Neural cell (in vitro differentiated cells): ENCODE measurements around the gene KRTCAP2.

Experiments
- EZH2 ChIP-seq: fragments of 200-600, 300-800 bp; shearing (Covaris generic), sonication (generic); IDR thresholded peaks from 2 replicates; pipeline ENCODE4 v1.6.1; 2014; ENCODE audit warnings: antibody characterized with exemption, low read length, borderline replicate concordance, mild to moderate bottlenecking; ENCODE audit not compliant: insufficient read depth, poor library complexity, severe bottlenecking
- MXI1 ChIP-seq: fragments of 450-650 bp; conservative IDR thresholded peaks from 2 replicates; pipeline ENCODE4 v1.6.1; 2014; ENCODE audit warnings: antibody characterized with exemption, mild to moderate bottlenecking; ENCODE audit not compliant: poor library complexity, severe bottlenecking
- TF ChIP-seq, protein P1 (sequence below): fragments of 450-650 bp; IDR thresholded peaks from 2 replicates; pipeline ENCODE4 v1.5.1; 2014; ENCODE audit warnings: antibody characterized with exemption, mild to moderate bottlenecking, moderate library complexity; ENCODE audit not compliant: poor library complexity, severe bottlenecking

DNA sequence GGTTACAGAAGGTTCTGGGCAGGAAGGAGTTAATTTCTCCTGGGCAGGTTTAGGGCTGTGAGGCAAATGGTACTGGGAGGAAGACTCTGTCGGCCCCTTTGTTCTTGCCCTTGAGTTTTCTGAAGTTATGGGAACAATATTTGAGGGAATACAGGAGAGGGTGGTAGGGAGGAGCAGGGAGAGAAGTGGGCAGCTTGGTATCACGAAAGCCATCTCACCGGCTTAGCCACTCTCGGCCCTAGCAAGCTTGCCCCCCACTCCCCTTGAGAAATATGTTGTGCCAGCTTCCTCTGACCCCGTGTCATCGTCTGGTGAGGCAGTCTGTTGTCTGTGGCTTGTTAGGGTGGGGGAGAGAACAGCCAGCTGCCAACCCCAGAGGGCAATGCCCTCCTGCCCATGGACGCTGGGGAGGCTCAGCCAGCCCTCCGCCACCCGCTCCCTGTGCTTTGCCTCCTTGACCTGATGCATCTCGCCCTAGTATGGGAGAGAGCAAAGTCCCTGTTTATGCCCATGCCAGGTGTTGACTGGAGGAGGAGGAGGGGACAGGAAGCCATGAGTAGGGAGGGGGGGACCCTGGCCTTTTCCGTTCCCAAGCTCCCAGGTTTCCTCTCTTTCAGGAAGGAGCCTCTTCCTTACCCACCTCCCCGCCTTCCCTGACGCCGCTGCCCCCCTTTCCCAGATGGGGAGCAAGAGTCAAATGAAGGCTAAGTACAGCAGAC is 44.2 kb downstream of the KRTCAP2 start:
- no peak for TF ChIP-seq EZH2
- TF ChIP-seq, protein P1, sequence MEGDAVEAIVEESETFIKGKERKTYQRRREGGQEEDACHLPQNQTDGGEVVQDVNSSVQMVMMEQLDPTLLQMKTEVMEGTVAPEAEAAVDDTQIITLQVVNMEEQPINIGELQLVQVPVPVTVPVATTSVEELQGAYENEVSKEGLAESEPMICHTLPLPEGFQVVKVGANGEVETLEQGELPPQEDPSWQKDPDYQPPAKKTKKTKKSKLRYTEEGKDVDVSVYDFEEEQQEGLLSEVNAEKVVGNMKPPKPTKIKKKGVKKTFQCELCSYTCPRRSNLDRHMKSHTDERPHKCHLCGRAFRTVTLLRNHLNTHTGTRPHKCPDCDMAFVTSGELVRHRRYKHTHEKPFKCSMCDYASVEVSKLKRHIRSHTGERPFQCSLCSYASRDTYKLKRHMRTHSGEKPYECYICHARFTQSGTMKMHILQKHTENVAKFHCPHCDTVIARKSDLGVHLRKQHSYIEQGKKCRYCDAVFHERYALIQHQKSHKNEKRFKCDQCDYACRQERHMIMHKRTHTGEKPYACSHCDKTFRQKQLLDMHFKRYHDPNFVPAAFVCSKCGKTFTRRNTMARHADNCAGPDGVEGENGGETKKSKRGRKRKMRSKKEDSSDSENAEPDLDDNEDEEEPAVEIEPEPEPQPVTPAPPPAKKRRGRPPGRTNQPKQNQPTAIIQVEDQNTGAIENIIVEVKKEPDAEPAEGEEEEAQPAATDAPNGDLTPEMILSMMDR = no peak
- TF ChIP-seq MXI1 = no peak
